Muscle of back (tissue), 11 donors: ENCODE data around the gene AIM2. TPM values are rescaled to one million over a fixed set of nuclear protein-coding genes. Genes with fewer than 3 reads are reported as not detected.
"Not testable (repeated sequence)": the region's sequence is repeated elsewhere in the genome, so short reads cannot be mapped to it uniquely, and the experiment has no call there.

ENCODE experiments used
- DNase-seq, 3 donors: peaks; one replicate each; pipeline versions ENCODE4 v3.0.0 to v3.0.0-alpha.2; 2013
- polyA plus RNA-seq, 10 donors: library from polyadenylated mRNA; unstranded; fragments of 120-200 nt; gene quantifications; one replicate each; pipeline ENCODE4 v1.2.1, GENCODE V29; 2013; ENCODE audit not compliant: insufficient read length in 10 of 10

Gene AIM2
- polyA plus RNA-seq, 10 donors: 0.15 to 0.82 (median 0.38) TPM; not detected in 2

DNA sequence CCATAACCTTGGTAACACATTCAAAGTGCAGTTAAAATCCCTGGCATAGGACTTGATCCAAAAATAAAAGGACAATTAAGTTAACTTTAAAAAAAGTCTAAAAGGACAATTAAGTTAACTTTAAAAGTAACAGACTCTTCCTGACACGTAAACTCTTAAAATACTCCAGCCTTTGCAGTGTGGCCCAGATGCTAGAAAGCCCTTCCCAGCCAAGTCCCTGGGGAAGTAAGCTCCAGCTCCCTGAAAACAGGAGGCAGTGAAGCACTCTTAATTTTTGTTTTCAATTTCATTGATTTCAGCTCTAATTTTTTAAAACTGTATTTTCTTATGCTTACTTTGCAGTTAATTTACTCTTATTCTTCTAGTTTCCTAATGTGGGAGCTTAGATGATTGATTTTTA is 5.1 kb upstream of the AIM2 start:
- DNase-seq: peak in 1 of 3 donors; percentile 40

- DNase-seq: no peak
Measured at GRCh38 chr1:159079525-159079924, 3.0 kb upstream of the AIM2 start.

GRCh38 chr1:159077120-159077961 is 775 bp upstream of the AIM2 start:
- DNase-seq: peak in 1 of 3 donors; percentile 31

DNA sequence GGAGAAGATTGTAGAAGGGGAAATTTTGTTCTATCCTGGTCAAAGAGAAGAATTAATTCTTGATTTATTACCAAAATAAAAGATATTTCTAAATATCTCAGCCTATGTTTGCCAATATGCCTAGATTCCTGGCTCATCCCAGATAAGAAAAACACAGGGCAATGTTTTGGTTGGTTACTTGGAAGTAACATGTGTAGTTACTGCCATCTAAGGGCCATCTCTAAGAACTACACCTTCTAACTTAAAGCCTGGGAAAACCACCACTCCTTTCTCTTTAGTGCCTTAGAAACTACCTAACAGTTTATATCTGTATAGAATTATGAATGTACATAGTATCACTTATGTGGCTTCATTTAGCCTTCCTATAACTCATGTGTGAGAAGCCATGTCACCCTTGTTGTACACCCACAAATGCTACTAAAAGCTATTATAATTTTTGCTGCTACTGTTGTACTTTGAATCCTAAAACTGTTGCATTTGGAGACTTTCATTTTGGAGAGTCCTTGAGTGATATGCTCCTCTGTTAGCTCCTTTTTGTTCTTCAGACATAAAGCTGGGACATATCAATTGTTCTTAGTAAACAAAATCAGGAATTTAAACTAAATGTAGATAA is 4.5 kb downstream of the AIM2 start:
- DNase-seq: peak; percentile 41 to 59 (median 45)

- DNase-seq: no peak
Measured at GRCh38 chr1:159068886-159069285, 7.7 kb downstream of the AIM2 start.

DNA sequence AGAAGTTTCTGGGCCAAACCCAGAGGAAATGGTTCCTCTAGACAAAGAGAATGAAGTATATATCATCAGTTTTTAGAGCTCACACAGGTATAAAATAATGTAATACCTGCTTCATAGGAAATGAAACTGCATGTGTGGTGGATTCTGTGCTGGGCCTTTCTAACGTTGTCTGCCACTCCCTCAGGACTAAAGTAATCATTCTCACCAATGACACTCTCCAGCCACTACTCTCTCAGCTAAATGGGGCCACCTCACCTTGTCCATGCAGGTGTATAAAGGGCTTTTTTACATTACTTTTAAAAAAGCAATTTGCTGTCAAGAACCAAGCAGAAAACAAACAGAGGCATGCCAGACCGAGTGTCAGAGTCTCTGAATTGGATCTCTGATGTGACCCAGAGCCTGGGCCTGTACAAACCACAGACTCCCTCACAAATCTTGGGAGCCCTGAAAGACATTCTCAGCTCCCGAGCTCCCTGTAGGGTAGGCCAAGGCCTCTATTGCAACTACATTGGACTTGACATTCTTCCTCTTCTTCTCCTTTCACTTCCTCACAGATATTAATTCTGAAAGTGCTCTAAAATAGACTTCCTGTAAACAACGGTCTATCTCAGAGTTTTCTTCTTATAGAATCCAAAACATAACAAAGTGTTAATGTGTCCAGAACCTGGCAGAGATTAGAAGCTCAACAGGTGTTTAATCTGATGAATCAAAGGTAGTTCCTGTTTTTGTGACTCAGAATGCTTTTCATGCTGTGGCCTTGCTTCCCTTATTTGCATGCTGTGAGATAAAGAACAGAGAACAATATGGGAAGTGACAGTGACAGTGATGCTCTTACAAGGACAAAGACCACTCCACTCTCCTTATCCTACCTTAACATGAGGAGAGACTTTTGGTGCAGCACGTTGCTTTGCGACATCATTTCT is 8.6 kb downstream of the AIM2 start:
- peak in 1 of 3 donors; percentile 28 for DNase-seq

DNA sequence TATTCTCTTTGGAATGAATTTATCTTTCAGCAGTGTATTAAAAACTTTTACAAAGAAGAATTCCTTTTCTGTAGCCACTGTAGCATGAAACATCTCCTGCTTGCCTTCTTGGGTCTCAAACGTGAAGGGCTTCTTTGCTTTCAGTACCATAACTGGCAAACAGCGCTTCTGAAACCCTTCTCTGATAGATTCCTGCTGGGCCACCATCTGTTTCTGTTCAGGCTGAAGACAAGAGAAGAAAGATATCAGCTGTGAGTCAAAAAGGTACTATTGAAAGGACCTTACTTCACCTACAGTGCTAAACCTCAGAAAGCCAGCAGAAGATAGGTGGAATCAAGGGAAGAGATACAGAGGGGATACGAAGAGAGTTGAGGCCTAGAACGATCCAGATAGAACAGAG is 10.5 kb downstream of the AIM2 start:
- no peak for DNase-seq

- no peak for DNase-seq
Measured at GRCh38 chr1:159065106-159065505, 11.5 kb downstream of the AIM2 start.

- DNase-seq: no peak
Measured at GRCh38 chr1:159058751-159059150, 17.8 kb downstream of the AIM2 start.

DNA sequence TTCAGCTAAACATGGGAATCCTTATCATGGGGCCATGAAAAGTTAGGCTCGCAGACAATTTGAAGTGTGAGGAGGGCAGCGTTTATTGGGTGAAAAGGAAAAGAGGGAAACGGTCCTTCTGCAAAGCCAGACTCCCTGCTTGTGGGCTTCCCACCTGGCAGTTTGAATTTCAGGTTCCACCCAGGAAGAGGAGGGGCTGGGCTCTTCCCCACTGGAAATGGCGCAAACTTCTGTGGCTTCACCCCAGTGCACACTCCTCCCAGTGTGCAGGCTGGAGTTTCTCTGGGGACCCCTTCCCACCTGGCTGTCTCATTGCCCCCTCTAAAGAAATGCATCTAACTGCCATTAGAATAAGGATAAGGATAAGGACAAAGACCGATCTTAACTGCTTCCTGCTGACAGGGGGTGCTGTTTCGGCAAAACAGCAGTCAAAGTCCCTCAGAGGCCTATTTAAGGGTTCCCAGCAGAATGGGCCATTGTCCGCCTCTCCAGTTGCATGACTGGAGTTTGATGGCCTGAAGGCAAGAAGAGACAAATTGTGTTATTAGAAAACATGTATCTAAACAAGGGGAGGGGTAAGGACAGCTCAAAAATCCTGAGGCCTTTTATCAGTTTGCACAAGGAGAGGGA is 20.4 kb downstream of the AIM2 start:
- no peak for DNase-seq

GRCh38 chr1:159055181-159055641 is 21.4 kb downstream of the AIM2 start:
- DNase-seq: peak in 1 of 3 donors; percentile 14

DNA sequence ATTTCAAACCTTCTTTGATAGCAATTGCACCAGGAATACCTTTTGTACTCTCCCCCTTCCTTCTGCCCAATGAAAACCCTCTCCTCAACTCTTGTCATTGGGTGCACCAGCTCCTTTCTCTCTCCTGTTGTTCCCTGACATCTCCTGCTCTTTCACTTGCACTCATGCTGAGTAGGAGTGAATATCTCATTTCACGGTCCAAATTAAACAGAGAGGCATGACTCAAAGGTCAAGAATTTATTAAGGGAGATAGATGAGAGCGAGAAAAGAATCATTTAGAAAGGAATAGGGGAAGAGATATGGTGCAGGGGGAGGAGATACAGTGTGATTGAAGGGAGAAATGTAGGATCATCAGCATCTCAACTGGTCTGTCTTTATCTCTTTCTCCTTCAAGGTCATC is 22.1 kb downstream of the AIM2 start:
- DNase-seq: no peak

GRCh38 chr1:159051436-159051835 is 25.1 kb downstream of the AIM2 start:
- no peak for DNase-seq

GRCh38 chr1:159046486-159046885 is 30.1 kb downstream of the AIM2 start:
- DNase-seq: not testable (repeated sequence)

GRCh38 chr1:159040893-159041724 is 35.5 kb downstream of the AIM2 start:
- DNase-seq: no peak

GRCh38 chr1:159040206-159040605 is 36.4 kb downstream of the AIM2 start:
- peak in 1 of 3 donors; percentile 58 for DNase-seq

DNA sequence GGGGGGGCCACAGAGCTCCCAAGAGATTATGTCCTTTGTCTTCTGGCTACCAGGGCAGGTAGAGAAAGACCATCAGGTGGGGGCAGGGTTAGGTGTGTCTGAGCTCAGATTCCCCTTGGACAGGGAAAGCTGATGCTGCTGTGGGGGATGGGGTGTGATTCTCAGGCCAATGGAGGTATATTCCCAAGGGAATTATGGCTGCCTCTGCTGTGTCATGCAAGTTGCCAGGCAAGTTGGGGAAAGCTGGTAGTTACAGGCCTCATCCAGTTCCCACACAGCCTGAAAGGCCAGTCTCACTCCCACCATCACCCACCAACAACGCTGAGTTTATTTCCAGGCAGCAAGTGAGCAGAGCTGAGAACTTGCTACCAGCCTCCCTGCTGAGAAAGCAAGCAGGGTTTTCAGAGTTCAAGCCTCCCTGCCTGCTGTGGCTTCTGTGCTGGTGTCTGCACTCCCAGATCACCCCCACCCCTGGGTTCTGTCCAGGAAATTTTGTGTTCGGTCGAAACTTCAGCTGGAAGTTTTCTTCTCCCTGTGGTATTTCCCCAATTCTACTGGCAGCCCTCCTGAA is 45.6 kb downstream of the AIM2 start:
- DNase-seq: no peak

GRCh38 chr1:159030311-159030710 is 46.3 kb downstream of the AIM2 start:
- no peak for DNase-seq

DNA sequence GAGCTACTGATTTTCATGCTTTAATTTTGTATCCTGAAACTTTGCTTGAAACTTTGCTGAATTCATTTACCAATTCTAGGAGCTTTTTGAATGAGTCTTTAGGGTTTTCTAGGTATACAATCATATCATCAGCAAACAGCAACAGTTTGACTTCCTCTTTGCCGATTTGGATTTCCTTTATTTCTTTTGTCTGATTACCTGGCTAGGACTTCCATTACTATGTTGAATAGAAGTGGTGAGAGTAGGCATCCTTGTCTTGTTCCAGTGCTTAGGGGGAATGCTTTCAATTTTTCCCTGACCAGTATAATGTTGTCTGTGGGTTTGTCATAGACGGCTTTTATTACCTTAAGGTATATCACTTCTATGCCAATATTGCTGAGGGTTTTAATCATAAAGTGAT is 49.7 kb downstream of the AIM2 start:
- not testable (repeated sequence) for DNase-seq

DNA sequence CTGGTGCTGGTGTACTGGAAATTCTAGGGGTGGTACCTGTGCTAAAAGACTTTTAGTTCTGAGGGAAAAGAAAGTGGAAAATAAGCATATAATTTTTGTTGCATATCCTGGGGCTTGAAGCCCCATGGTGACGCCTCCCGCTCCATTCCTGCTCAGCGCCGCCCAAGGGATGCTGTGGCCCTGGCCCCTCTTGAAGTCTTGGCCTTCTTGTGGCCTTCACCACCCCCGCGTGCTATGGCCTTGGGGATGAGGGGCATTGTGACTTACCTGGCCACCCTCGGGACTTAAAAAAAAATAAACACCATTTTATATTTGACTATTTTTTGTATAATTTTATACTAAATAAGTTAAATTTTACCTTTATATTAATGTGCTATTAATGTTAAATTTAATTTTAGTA is 51.5 kb downstream of the AIM2 start:
- DNase-seq: no peak
